Glomerular visceral epithelial cell (primary cell): ENCODE measurements around the gene PCSK5.
"Not testable (repeated sequence)": the region's sequence is repeated elsewhere in the genome, so short reads cannot be mapped to it uniquely, and the experiment has no call there.

Experiments used
- DNase-seq: peaks from one replicate; pipeline ENCODE4 v3.0.0-alpha.2; 2016; ENCODE audit errors: extremely low spot score

Gene PCSK5

DNA sequence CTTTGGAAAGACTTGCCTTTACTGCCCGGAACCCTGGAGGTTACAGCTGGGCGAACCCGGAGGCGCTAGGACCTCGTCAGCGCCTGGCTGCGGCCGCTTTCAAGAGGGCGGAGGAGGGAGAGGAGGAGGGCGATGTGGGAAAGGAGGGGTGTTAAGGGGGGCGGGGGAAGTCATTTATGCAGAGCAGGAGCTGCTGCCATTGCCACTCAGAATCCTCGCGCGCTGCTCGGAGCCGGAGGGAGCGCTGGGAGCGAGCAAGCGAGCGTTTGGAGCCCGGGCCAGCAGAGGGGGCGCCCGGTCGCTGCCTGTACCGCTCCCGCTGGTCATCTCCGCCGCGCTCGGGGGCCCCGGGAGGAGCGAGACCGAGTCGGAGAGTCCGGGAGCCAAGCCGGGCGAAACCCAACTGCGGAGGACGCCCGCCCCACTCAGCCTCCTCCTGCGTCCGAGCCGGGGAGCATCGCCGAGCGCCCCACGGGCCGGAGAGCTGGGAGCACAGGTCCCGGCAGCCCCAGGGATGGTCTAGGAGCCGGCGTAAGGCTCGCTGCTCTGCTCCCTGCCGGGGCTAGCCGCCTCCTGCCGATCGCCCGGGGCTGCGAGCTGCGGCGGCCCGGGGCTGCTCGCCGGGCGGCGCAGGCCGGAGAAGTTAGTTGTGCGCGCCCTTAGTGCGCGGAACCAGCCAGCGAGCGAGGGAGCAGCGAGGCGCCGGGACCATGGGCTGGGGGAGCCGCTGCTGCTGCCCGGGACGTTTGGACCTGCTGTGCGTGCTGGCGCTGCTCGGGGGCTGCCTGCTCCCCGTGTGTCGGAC is at the start of gene PCSK5:
Gene PCSK5 (plus strand): TSS at position 202 of the 805 bp plus-strand sequence. CDS start 509 bp downstream, at position 711.
- DNase-seq = peak; percentile 82

DNA sequence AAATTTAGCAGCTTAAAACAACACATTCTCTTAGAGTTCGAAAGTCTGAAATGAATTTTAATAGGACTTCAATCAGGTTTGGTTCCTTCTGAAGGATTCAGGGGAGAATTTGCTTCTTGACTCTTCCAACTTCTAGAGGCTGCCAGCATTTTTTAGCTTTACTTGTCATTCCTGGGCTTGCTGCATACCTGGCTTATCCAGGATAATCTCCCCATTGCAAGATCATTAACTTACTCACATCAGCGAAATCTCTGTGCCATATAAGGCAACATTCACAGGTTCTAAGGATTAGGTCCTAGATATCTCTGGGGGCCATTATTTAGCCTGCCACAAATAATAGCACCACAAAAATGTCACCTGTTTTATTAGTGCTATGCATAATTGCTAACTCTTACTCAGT is 46.2 kb upstream of the PCSK5 start:
- DNase-seq = no peak

DNA sequence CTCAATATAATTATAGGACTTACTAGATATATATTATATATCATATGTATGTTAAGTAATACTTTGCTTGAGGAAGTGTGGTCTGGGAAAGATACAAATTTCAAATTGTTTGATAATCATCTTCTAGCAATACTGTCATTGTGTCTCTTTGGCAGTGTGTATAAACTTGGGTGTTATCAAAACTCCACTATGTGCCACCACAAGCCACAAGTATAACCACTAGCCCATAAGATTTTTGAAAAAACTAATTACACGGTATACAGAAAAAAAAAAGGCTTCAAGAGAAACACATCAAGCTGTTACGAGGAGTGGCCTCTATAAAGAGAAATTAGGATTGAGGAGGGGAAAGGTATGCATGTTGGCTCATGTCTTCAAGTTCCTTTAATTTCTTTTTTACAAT is 44.7 kb upstream of the PCSK5 start:
- DNase-seq = no peak

DNA sequence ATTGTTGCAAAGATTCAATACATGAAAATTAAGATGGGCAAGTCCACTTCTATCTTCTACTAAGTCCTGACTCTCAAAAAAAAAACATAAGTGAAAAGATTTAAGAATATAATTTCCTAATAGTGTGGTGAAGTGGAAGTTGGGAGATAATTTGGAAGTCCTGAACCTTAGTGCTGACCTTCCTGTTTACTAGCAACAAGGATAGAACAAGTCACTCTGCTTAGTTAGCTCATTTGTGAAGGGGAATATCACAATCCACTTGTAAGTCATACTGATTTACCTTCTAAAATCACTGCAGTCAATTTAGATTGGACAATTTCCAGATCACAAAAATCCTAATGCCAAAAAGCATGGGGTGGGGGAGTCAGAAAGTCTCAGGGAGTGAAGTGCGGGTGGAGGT is 43.4 kb upstream of the PCSK5 start:
- no peak for DNase-seq

DNA sequence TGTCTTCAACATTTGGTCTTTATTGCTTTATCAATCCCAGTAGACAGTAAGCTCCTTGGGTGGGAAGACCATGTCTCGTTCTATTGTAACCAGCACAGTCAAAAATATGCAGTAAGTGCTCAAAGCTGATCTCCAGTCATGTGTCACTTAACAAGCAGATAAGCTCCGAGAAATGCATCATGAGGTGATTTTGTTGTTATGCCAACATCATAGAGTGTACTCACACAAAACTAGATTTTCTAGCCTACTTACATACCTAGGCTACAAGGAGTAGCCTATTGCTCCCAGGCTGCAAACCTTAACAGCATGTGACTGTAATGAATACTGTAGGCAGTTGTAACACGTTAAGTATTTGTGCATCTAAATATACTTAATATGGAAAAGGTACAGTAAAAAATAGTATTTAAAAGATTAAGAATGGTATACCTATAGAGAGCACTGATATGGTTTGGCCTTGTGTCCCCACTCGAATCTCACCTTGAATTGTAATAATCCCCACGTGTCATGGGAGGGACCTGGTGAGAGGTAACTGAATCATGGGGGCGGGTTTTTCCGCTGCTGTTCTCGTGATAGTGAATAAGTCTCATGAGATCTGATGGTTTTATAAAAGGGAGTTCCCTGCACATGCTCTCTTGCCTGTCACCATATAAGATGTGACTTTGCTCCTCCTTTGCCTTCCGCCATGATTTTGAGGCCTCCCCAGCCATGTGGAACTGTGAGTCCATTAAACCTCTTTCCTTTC is 39.8 kb upstream of the PCSK5 start:
- no peak for DNase-seq

DNA sequence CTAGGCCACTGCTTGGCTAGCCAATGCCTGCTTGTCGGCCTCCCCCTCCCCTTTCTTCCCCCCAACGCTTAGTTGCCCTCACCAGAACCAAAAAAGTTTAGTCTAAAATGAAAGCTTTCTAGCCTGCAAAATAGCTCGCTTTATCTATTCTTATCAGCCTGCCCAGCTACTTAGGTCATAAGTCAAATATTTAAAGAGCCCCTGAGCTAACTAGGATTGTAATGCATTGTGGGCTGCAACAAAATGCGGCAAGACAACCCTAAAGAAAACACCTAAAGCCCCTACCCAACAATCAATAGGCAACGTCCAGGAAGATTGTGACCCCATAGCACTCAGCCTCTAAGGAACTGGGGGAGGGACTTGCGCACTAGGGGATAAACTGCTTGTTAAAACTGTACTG is 38.6 kb upstream of the PCSK5 start:
- DNase-seq = no peak

DNA sequence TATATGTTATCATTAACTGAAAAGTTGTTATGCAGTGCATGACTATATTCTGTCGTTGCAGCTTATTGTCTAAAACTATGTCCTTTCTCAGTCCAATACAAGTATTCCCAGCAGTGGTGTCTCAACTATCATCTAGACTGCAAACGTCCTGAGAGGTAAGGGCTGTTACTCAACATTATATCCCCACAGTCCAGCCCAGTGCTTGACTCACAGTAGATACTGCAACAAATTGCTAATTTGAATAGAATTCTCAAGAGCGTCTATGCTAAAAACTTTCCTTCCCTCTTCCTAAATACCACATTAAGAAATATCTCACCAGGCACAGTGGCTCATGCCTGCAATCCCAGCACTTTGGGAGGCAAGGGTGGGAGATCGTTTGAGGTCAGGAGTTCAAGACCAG is 37.7 kb upstream of the PCSK5 start:
- DNase-seq = no peak

DNA sequence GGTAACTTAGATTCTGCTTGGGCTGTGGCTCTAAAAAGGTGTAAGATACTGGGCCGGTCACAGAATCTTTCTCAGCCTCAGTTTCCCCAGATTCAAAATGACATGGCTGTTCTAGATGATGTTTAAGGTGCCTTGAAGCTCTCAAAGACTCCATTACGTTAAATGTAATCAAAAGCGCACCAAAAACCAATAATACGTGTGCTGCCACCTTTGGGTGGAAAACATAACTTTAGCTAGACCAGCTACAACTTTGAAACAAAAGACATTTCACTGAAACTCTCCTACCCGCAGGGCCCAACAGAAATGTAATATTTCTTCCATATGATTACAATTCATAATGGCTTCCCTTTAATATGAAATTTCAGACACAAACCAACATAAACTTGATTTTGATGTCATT is 35.0 kb upstream of the PCSK5 start:
- DNase-seq = no peak

DNA sequence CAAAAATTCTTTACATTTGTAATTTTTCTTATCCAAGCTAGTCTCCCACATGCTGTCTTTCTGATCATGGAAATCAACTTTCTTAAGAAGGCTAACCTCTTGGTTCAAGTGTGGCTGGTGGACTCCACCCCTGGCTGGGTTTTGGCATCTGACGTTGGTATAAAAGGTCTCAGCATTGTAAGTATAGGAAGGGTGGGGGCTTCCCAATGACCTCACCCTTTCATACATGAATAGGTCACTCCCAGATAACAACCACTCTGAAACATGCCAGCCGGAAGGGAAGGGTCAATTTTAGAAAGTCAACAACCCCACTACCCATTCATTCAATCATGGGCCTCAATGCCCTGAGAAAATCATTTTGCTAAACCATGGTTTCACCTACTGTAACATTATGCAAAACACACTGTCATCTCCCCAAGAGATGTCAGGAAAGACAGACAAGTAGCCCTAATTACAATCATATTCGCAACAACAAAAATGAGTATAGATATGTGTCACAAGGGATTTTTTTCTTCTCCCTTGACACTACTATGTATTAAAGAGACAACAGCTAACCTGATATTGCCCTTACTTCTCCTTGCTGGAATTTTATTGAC is 31.9 kb upstream of the PCSK5 start:
- DNase-seq = no peak

DNA sequence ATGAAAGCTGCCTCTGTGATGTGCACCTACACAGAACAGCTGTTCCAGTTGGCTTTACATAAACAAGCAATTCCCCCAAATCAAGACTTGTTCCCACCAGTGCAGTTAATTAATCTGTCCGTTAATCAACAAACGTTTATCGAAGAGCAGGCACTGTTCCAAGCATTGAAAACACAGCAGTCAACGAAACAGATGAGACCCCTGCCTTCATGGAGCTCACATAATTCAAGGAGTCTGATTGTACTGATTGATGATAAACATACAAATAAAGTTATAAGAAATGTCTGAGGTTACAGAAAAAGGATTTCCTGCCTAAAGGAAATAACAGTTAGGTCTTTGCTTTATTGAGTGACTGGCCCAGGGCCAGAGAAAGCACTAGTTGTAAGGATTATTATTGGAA is 26.2 kb upstream of the PCSK5 start:
- DNase-seq = no peak

DNA sequence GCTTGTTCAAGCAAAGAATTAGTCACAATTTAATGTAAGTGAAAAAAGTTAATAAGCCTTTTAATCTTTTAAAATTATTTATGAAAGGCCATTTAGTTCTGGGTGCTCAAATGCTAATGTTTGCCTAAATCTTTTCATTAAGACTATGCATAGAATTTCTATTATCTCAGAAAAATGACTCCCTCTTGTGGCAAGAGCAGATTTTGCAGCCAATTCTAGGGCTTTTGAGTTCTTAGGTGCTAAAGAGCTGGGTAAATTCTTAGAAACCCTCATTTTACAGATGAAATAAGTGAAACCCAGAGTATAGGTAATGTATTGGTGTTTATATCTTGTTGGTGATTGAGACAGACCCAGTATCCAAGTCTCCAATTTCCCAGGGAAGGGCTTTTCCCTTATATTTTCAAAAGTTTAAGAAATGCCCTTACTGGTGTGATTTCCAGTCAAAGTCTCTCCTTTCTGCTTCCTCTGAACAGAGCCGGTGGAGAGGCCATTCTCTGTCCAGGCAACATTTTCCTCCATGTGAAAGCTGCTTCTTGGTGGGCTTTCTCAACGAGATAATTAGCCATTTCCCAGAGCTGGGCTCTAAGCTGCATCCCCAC is 24.1 kb upstream of the PCSK5 start:
- peak; percentile 42 for DNase-seq

DNA sequence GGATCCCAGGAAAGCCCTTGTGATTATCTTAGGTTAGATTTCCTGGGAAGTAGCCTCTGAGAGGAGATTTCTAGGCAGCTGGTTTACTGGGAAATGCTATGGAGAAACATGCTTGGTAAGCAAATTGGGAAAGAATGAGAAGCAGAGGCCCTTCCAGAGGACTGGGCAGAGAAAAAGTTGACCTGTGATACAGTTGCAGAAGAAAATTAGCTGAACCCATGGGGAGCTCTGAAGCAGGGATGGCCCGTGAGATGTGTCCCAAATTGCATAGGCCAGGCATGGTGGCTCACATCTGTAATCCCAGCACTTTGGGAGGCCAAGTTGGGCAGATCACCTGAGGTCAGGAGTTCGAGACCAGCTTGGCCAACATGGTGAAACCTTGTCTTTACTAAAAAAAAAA is 21.9 kb upstream of the PCSK5 start:
- not testable (repeated sequence) for DNase-seq

DNA sequence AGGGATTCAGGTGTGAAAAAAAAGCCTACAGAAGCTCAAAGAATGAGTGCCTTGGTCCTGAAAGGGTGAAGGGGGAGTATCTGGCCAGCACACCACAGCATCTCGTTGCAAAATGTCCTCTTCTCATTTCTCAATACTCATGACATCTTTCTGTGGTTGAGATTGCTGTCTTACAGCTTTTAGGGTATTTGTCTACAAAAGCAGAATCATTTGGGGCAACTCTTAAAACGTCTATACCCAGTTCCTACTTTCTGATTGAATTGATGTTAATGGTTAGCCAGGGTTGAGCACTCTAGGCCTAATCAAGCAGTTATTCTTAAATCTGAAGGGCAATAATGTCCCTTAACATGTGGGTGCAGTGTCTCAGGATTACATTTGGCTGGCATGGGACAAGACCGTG is 21.2 kb upstream of the PCSK5 start:
- DNase-seq = no peak

DNA sequence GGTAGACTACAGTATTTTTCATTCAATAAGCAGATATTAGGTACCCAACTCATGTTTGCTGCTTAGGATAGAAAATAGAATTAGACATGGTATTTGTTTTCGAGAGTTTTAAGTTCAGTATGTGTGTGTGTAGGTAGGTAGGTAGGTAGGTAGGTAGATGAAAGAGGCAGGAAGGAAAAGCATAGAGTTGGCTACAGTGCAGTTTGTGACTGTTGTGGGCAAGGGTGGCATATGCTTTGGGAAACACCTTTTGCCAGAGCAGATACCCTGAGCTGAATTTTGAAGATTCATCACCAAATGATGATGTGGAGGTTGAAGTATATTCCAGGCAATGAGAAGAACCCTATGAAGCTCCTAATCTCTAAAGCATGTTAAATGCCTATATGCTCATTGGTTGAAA is 20.0 kb upstream of the PCSK5 start:
- DNase-seq = no peak

DNA sequence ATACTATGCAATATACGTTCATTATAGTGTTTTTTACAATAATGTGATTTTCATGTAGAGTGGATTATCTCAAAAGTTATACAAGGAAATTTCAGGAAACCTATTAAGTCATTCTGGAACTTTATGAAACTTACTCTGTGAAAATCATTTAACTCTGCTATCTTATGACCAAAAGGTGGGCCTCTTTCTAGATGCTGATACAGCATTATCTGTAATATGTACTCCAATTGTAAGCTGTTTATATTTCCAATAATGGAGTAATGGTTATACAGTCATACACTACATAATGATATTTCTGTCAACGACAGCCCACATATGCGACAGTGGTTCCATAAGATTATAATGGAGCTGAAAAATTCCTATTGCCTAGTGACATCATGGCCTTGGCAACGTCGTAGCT is 18.8 kb upstream of the PCSK5 start:
- DNase-seq = no peak

DNA sequence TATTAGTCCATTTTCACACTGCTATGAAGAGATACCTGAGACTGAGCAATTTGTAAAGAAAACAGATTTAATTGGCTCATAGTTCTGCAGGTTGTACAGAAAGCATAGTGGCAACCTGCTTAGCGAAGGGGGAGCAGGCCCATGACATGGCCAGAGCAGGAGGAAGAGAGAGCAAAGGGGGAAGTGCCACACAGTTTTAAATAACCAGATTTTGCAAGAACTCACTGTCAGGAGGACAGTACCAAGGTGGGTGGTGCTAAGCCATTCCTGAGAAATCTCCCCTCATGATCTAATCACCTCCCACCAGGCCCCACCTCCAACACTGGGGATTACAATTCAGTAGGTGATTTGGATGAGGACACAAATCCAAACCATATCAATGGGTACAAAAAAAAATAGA is 16.8 kb upstream of the PCSK5 start:
- no peak for DNase-seq

DNA sequence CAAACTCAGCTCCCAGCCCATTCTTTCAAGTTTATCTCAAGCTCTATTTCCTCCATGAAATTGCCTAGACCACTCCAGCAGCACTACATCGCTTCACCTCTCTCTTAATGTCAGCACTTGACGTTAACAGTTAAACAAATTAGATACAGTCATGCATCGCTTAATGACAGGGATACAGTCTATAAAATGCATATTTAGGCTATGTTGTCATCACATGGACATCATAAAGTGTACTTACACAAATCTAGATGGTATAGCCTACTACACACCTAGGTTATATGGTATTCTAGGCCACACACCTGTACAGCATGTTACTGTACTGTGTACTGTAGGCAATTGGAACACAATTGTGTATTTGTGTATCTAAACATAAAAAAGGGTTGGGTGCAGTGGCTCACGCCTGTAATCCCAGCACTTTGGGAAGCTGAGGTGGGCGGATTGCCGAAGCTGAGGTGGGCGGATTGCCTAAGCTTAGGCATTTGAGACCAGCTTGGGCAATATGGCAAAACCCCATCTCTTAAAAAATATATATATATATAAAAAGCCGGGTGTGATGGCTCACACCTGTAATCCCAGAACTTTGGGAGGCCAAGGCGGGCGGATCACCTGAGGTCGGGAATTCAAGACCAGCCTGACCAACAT is 13.4 kb upstream of the PCSK5 start:
- no peak for DNase-seq

DNA sequence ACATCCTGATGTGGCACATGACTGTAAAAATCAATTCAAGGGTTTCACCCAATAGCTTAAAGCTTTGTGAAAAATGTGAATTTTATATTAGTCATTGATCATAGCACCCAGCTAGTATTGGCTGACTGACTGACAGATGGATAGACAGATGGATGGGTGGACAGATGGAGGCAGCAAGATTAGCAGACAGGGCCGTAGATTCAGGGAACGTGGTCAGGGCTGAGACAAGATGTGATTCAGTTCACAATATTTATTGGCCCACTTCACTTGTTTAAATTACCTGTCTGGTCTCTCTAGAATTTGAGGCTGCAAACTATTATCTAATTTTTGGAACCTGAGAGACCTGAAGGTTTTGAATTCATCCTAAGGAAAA is 12.0 kb upstream of the PCSK5 start:
- DNase-seq = no peak

DNA sequence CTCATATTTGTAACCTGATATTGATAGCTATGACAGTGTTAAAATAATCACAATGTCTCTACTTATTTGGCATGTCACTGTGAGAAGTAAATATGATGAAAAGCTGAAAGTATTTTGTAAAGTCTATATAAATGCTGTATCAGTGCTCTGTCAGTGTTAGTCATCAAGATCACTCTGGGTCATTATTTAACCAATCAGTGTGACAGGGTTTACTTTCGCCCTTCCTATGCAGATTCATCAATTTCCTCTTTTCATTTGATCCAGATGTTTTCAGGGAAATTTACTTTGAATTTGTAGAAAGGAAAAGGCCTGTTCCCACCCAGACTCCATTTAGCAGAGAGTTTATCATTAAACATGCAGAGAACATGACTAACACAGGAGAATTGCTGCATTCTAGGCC is 9.9 kb upstream of the PCSK5 start:
- no peak for DNase-seq

DNA sequence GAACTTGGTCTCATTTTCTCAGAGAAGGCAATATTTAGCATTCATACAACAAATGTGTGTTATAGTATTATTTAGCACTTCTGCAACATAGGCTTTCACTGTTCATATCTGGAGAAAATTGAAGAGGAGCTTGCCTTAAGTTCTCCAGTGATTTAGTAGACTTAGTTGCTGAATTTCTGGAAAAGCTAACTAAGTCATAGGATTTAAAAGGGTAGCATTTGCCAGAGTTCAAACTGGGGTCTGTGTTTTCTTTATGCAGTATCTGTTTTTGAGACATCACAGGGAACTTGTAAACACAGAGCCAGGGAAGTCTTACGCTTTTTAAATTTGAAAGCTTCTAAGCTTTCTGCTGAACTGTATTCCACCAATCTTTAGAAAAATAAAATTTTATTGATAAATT is 8.7 kb upstream of the PCSK5 start:
- DNase-seq = no peak

DNA sequence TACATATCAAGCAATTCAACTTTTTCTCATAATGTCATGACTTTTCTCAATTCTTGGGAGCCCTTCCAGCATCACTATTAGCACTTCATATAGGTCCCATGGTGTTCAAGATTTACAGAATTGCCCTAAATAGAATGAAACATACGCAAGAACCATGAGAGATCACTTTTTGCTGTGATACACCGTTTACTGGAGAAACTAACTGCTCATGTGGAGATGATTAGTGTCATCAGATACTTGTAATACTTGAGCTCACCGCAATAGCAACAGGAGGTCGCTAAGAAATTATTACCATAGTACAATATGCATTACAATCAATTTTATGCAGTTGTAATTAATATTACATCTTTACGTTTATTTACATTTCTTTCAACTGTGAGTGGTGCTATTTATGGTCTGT is 4.8 kb upstream of the PCSK5 start:
- no peak for DNase-seq

DNA sequence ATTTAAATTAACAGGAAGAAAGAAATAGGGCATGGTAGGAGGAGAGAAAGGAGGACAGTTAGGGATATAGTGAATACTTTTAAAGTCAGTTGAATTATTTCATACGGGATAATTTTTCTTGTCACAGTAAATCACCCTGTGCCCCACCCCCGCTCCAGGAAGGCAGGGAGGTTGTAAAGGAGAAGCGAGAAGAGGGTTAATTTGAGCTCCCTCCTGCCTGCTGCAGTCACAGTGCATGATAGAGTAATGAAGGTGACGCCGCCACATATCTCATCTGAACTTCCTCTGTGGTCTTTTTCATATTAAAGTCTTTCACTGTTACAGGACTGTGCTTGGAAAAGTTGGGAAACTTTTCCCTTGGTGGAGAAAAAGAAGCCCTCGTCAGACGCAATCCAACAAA is 896 bp upstream of the PCSK5 start:
- no peak for DNase-seq
